ENCODE data around the gene IFIH1.

Gene IFIH1

DNA sequence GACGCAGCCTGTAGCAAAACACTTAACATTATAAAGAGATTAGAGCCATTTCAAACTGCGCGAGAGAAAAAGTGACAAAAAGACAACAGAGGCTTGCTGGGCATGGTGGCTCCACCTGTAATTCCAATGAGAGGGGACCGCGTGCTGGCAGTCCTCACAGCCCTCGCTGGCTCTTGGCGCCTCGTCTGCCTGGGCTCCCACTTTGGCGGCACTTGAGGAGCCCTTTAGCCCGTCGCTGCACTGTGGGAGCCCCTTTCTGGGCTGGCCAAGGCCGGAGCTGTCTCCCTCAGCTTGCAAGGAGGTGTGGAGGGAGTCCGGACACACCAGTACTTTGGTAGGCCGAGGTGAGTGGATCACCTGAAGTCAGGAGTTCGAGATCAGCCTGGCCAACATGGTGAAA, 9.3 kb upstream of the IFIH1 start:
- TF ChIP-seq, protein P1, sequence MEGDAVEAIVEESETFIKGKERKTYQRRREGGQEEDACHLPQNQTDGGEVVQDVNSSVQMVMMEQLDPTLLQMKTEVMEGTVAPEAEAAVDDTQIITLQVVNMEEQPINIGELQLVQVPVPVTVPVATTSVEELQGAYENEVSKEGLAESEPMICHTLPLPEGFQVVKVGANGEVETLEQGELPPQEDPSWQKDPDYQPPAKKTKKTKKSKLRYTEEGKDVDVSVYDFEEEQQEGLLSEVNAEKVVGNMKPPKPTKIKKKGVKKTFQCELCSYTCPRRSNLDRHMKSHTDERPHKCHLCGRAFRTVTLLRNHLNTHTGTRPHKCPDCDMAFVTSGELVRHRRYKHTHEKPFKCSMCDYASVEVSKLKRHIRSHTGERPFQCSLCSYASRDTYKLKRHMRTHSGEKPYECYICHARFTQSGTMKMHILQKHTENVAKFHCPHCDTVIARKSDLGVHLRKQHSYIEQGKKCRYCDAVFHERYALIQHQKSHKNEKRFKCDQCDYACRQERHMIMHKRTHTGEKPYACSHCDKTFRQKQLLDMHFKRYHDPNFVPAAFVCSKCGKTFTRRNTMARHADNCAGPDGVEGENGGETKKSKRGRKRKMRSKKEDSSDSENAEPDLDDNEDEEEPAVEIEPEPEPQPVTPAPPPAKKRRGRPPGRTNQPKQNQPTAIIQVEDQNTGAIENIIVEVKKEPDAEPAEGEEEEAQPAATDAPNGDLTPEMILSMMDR (IDR thresholded peaks at IDR 0.05; ENCODE audit: control extremely low read depth, extremely low read depth, low read depth, missing control alignments): no peak
- ChIA-PET POLR2A (no interaction called here), CTCF (interaction anchor here (0.9 to 2.2 kb wide), 4 partner anchors 9 to 30 kb away, joined by 3 to 11 read pairs (median 4); partner anchors contain the start of gene IFIH1)
- no peak for DNase-seq (ENCODE audit: extremely low spot score)

DNA sequence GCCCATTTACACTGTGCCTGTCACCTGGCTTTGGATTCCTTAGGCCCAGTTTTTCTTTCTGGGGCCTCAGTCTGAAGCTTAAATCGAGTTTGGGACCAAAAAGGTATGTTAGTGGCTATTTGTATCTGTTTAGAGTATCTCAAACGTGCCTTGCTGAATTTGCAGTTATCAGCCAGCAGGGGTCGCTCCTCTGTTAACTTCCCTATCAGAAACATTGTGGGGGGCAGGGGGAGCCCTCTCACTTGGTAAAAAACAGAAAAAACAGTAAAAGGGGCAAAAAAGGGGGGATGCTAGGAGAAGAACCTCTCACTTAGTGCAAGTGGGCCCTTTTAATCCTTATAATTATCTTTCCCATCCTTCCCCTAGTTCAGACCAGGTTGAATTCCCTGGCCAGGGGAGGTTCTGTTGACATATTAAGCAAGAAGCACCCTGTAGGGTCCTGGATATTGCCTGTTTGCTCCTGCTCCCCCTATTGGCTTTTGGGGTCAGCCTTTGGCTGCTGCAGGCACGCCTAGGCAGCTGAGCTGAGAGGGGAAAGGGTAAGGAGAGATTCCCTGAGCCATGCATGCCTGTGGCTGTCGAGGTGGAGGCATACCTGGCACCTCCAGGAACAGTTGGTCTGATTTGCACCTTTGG, 8.8 kb upstream of the IFIH1 start:
- TF ChIP-seq, protein P1 (IDR thresholded peaks at IDR 0.05; ENCODE audit: control extremely low read depth, extremely low read depth, low read depth, missing control alignments): peak; percentile 39
- POLR2A ChIA-PET: no interaction called here
- peak; percentile 13 for DNase-seq (ENCODE audit: extremely low spot score)
- CTCF ChIA-PET: interaction anchor here (1.0 to 2.2 kb wide), 2 partner anchors 9 to 29 kb away, joined by 4 to 11 read pairs; partner anchors contain the start of gene IFIH1

DNA sequence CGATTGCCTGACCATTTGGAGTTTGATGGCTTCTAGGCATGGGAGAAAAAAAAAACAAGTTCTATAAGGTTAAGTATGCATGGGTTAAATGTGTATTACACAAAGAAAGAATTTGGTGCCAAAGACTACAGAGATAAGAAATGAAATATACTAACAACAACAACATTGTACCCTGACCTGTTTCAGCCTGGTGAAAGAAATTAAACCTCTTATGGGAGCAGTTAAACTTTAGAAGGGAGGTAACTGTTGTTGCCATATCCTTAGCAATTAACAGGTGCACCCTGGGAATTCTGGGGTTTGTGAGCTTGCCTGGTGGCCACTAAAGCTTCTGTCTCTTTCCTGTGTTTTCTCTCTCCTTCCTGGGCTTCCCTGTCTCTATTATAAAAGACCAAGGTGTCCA, 6.5 kb upstream of the IFIH1 start:
- ChIA-PET POLR2A (no interaction called here), CTCF (interaction anchor here (1.2 to 2.3 kb wide), 4 partner anchors 9 to 27 kb away, joined by 4 to 7 read pairs (median 6); no protein-coding TSS in a partner anchor)
- DNase-seq (ENCODE audit: extremely low spot score): no peak
- TF ChIP-seq, protein P1 (IDR thresholded peaks at IDR 0.05; ENCODE audit: control extremely low read depth, extremely low read depth, low read depth, missing control alignments): no peak

DNA sequence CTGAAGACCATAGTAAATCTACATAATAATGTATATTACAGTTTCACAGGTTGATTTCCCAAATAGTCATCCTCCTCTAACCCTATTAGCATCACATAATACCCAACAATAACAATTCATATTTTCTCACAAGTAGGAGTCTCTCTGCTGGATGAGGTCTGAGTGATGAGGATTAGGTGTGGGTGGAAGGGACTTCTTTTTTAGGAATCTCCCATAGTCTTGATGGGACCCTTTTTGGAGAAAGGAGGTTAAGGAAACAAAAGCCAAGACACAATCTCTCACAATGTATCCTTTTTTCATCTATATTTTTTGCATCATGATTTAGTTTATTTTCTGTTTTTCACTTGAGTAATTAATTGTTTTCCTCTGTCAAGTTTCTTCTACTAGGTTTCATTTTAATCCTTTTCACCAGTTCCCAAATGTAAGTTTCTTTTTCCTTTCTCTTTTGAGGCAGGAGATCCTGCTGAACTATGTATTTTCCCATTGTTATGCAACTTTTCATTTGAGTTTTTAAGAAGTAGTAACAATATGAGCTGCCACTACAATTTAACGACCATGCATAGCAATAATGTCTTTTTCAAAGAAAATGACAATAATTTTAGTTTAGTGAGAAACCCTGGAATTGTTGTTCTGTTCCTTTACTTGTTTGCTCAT, 2.5 kb upstream of the IFIH1 start:
- POLR2A ChIA-PET: no interaction called here
- TF ChIP-seq, protein P1 (IDR thresholded peaks at IDR 0.05; ENCODE audit: control extremely low read depth, extremely low read depth, low read depth, missing control alignments): no peak
- DNase-seq (ENCODE audit: extremely low spot score): no peak
- CTCF ChIA-PET: interaction anchor here (0.8 to 4.1 kb wide), 2 partner anchors 8 to 23 kb away, joined by 3 to 55 read pairs; no protein-coding TSS in a partner anchor

DNA sequence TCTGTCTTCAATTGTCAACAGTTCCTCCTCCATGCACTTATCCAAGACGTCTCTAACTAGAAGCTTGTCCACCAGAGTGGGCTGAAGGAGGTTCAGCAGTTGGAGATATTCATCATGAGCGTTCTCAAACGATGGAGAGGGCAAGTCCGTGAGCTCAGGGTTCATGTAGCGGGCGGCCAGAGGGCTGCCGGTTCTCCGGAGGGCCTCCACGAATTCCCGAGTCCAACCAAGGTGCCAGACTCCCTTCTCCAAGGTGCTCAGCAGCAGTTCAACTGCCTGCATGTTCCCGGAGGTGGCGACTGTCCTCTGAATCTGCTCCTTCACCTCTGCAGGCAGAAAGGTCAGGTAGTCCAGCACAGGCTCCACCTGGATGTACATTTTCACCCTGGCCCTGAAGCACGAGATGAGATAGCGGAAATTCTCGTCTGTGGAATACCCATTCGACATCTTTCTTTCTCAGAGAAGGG, 590 bp downstream of the IFIH1 start:
- POLR2A ChIA-PET: interaction anchor here (1.2 to 1.5 kb wide), 2 partner anchors 8 to 11 kb away, joined by 3 to 5 read pairs; no protein-coding TSS in a partner anchor
- peak; percentile 28 for DNase-seq (ENCODE audit: extremely low spot score)
- CTCF ChIA-PET: interaction anchor here (1.2 to 4.1 kb wide), 9 partner anchors 9 to 28 kb away, joined by 3 to 55 read pairs (median 9); no protein-coding TSS in a partner anchor
- TF ChIP-seq, protein P1 (IDR thresholded peaks at IDR 0.05; ENCODE audit: control extremely low read depth, extremely low read depth, low read depth, missing control alignments): no peak

DNA sequence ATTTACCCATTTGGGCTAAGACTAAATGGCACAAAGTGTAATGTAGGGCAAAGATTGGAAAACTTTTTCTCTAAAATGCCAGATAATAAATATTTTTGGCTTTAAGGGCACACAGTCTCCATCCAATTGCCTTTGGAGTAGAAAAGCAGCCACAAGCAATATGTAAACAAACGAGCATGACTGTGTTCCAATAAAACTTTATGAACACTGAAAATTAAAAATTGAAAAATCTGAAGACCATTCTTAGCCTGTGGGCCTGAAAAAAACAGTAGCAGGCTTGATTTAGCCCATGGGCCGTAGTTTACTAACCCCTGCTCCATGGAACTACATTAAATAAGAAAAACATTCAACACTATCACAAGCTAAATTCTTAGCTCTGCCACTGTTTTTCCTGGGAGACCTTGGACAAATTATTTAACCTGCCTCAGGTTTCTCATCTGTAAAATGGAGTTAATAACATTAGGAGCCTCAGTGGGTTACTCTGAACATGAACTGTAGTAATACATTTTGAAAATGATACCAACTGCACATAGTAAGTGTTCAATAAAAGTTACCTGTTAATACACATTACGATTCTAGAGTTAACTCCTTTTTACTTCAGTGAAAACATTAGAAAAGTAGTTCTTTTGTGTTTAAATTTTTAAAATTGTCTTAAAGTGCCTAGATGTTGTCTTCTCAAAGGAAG, 1.3 kb downstream of the IFIH1 start:
- TF ChIP-seq, protein P1 (IDR thresholded peaks at IDR 0.05; ENCODE audit: control extremely low read depth, extremely low read depth, low read depth, missing control alignments): no peak
- DNase-seq (ENCODE audit: extremely low spot score): no peak
- CTCF ChIA-PET: interaction anchor here (1.2 to 4.1 kb wide), 6 partner anchors 8 to 19 kb away, joined by 3 to 55 read pairs (median 13); no protein-coding TSS in a partner anchor
- POLR2A ChIA-PET: no interaction called here
